ENCODE data around the gene ANKRD9.
A peak's percentile ranks its signal among the peaks of the same experiment; 100 is the strongest.

ANKRD9 gene

DNA sequence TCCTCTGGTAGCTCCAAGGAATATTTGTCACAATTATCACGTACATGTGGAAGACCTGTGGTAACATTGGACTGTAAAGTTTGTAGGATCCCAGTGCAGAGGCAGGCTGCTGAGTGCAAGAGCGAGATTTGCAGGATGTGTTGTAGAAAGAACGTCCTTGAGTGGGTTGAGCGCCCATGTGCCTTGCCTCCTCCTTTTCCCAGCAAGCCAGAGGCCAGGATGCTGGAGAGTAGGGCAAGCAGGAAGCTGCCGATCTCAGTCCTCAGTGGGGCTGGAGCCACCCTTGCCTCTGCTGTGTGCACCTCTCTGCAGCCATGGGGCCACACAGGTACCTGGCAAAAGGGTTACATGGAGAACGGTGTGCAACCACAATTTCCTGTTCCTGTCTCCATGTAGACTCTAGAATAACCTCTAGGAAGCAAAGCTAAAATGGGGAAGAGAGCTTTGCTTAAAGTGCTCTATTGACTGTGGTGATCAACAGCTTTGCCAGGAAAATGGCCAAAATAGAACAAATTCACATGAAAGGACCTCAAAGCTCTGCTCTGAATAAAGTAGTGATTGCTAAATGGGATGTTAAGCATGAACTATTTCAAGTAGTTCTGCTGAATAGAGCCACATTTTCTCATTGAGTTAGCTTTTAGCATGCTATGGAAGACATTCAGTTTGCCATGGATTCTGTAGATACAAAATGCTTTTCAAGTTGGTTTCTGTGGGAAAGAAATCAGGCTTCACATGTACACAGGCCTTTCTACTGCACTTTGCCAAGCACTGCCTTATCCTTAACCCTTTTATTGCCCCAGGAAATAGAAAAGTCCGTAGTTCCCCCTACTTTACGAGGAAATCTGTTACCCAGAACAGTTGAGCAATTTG, 37.4 kb downstream of the ANKRD9 start:
- DNase-seq, result peak in 2 of 14 donors; percentile 10 to 46

DNA sequence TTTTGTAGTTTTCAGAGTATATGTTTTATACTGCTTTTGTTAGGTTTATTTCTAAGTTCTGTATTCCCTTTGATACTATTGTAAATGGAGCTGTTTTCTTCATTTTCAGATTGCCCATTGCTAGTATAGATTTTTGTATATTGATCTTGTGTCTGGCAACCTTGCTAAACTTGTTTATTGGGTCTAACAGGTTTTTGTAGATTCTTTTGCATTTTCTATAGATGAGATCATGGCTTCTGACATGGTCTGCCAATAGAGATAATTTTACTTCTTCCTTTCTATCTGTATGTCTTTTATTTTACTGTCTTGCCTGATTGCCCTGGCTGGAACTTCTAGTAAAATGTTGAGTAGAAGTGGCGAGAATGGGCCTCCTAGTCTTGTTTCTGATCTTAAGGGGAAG, 40.3 kb downstream of the ANKRD9 start:
- DNase-seq, result no peak

DNA sequence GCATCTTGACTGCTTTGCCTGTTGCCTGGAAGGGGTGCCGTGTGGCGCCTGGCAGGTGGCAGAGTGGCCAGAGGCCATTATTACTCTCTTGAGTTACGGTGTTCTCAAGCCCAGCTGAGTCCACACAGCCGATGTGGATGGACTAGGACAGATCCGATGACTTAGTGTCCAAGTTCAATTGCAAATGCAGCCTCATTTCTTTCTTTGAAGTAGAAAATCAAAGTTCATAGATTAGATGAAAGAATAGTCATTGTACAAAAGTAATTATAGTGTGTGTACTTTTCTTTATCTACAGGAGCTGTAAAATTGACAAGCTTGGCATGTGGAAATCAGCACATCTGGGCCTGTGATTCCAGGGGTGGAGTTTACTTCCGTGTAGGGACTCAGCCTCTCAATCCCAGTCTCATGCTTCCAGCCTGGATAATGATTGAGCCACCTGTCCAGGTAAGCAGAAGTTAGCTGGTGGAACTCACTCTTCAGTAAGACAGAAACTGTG, 44.7 kb downstream of the ANKRD9 start:
- no peak for DNase-seq

DNA sequence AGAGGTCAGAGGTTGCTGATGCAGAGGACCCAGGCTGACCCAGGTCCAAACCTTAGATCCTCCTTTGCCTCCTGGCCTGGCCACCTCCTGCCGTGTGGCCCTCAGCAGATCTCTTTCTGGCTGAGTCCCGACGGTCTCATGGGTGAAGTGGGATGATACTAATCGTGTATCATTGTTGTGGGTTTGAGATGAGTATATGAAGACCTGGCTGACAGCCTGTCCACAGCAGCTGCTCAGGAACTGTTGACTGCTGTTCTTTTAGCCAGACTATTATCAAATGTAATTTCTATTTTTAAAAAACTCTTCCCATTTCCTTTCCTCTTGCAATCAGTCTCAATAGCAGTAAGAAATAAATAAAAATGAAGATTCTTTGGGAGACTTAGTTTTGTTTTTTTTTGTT, 45.6 kb downstream of the ANKRD9 start:
- no peak for DNase-seq

DNA sequence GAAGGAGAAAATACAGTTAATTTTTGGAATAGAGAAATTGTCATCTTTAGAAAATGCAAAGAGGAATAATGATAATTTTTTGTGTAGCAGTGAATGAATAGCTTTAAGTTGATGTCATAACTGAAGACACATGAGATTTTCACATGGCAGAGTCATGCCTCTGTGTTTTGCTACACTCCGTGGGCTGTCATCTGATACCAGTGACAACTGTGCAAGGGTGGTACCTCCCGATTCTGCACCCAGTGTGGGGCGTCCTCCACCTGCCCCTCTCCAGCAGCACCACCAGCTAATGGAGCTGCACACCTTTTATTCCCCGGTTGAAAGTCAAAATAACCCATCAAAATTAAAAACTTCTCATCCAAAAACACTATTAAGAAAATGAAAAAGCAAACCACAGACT, 47.2 kb downstream of the ANKRD9 start:
- no peak for DNase-seq

GRCh38 chr14:102461490-102462338, 47.9 kb downstream of the ANKRD9 start:
- no peak for DNase-seq

GRCh38 chr14:102457509-102457908, 52.1 kb downstream of the ANKRD9 start:
- no peak for DNase-seq

DNA sequence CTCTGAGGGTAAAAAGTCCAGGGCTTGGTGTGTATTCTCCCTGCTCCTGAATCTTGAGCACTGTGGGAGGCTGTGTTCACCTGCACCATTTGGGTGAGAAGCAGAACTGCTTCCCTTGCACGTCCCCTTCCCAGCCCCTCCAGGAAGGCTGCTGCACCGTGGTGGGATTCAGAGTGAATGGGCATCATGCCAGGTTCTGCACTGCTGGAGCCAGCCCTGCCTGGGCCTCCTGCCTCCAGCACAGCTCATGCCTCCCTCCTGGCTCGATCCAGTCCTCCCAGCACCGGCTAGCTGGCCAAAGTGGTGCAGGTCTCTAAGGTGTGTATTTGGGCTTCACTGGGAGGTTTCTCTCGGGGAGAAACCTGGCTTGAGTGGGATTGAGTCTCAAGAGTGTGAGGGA, 54.9 kb downstream of the ANKRD9 start:
- peak in 1 of 14 donors; percentile 14 for DNase-seq

DNA sequence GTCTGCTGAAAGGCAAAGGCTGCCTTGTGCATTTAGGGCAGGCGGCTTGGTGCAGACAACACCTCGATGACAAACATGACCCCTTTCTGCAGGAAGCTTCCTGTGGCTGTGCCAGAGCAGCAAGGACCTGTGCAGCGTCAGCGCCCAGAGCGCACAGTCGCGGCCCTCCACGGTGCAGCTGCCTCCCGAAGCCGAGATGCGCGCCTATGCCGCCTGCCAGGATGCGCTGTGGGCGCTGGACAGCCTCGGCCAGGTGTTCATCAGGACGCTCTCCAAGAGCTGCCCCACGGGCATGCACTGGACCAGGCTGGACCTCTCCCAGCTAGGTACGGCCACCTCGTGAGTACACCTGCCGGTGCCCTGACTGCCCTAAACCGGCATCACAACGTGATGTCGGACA, 57.3 kb downstream of the ANKRD9 start:
- peak in 1 of 14 donors; percentile 31 for DNase-seq

All from C1 segment of cervical spinal cord (tissue), 14 donors.